Hematopoietic multipotent progenitor cell (in vitro differentiated cells): Measurements from ENCODE around the gene VASH2. TPM values are rescaled to one million over a fixed set of nuclear protein-coding genes. Genes with fewer than 3 reads are reported as not detected.
A peak's percentile ranks its signal among the peaks of the same experiment; 100 is the strongest.
"Not testable (repeated sequence)": the region's sequence is repeated elsewhere in the genome, so short reads cannot be mapped to it uniquely, and the experiment has no call there.

Experiments
- DNase-seq, 3 donors: peaks; one replicate each; pipeline ENCODE4 v3.0.0-alpha.2; 2011 to 2015; ENCODE audit warnings: low read depth in 2 of 3, low spot score in 2 of 3
- total RNA-seq: library from RNA; depleted of rRNA; stranded (reverse); fragments of >200 nt; gene quantifications from one replicate; pipeline ENCODE4 v1.2.3, GENCODE V29; 2012

VASH2 gene
- 0.81 TPM for total RNA-seq

GRCh38 chr1:212950243-212951125 lies at the start of gene VASH2:
TSS of gene VASH2 (plus strand) at chr1:212950541. CDS start at chr1:212951543, 1,002 bp downstream.
- DNase-seq = peak in 2 of 3 donors; percentile 78 to 86

- no peak for DNase-seq
Measured at GRCh38 chr1:212901290-212901689, 49.1 kb upstream of the VASH2 start.

- no peak for DNase-seq
Measured at GRCh38 chr1:212902054-212902453, 48.3 kb upstream of the VASH2 start.

- no peak for DNase-seq
Measured at GRCh38 chr1:212903664-212904063, 46.7 kb upstream of the VASH2 start.

- DNase-seq = not testable (repeated sequence)
Measured at GRCh38 chr1:212908071-212908470, 42.3 kb upstream of the VASH2 start.

GRCh38 chr1:212908971-212909370 lies 41.4 kb upstream of the VASH2 start:
- no peak for DNase-seq

GRCh38 chr1:212909652-212910063 lies 40.7 kb upstream of the VASH2 start:
- no peak for DNase-seq

GRCh38 chr1:212910213-212910612 lies 40.1 kb upstream of the VASH2 start:
- not testable (repeated sequence) for DNase-seq

- not testable (repeated sequence) for DNase-seq
Measured at GRCh38 chr1:212913638-212914037, 36.7 kb upstream of the VASH2 start.

GRCh38 chr1:212914110-212914509 lies 36.2 kb upstream of the VASH2 start:
- not testable (repeated sequence) for DNase-seq

GRCh38 chr1:212914789-212915188 lies 35.6 kb upstream of the VASH2 start:
- DNase-seq = no peak

- DNase-seq = peak in 2 of 3 donors; percentile 24 to 48
Measured at GRCh38 chr1:212915245-212916091, 34.9 kb upstream of the VASH2 start.

GRCh38 chr1:212916481-212917133 lies 33.7 kb upstream of the VASH2 start:
- peak in 2 of 3 donors; percentile 65 to 88 for DNase-seq

- no peak for DNase-seq
Measured at GRCh38 chr1:212917134-212917485, 33.2 kb upstream of the VASH2 start.

GRCh38 chr1:212917858-212918257 lies 32.5 kb upstream of the VASH2 start:
- DNase-seq = no peak

- DNase-seq = no peak
Measured at GRCh38 chr1:212918824-212919223, 31.5 kb upstream of the VASH2 start.

- no peak for DNase-seq
Measured at GRCh38 chr1:212920246-212920645, 30.1 kb upstream of the VASH2 start.

GRCh38 chr1:212920896-212921295 lies 29.4 kb upstream of the VASH2 start:
- DNase-seq = peak in 1 of 3 donors; percentile 9

GRCh38 chr1:212922016-212922415 lies 28.3 kb upstream of the VASH2 start:
- DNase-seq = no peak

- no peak for DNase-seq
Measured at GRCh38 chr1:212926372-212926771, 24.0 kb upstream of the VASH2 start.
